PFSK-1 (cell line): ENCODE data around the gene CHM.

ENCODE experiments used
- POLR2AphosphoS5 ChIP-seq: IDR thresholded peaks from 2 replicates; pipeline ENCODE4 v1.6.1; 2012; ENCODE audit warnings: low read depth, mild to moderate bottlenecking, control low read depth, low read length, moderate library complexity
- SIN3A ChIP-seq: IDR thresholded peaks from 2 replicates; pipeline ENCODE4 v1.6.1; 2012; ENCODE audit warnings: mild to moderate bottlenecking, low read length, moderate library complexity, borderline replicate concordance; ENCODE audit not compliant: insufficient read depth
- TAF1 ChIP-seq: IDR thresholded peaks from 2 replicates; pipeline ENCODE4 v1.6.1; 2012; ENCODE audit warnings: low read length, control low read depth, borderline replicate concordance; ENCODE audit not compliant: insufficient read depth

DNA sequence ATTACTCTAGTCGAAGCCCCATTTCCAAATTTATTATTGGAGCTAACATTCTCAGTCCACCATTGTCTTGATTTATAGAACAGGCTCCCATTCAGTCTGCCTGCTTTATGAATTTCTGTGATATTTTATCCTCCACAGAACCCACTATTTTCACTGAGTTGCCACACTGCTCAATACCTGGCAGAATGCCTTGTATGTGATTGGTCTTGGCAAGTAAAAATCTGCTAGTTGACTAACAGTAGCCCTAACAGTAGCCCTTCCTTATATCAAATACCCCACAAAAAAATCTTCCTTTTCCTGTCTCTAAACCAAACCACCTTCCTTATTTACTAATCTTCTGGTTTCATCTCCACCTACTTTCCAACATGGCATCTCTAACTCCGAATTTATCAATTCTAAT, 82.6 kb downstream of the CHM start:
- TF ChIP-seq SIN3A, result no peak
- no peak for TF ChIP-seq POLR2AphosphoS5
- TF ChIP-seq TAF1, result no peak
